Endothelial cell of umbilical vein (primary cell): Measurements from ENCODE around the gene COL20A1. TPM values are rescaled to one million over a fixed set of nuclear protein-coding genes. Genes with fewer than 3 reads are reported as not detected.

Source experiments
- BruUV-seq: library from RNA; stranded (reverse); fragments of 400-500 nt; replicated peaks from 2 replicates; lab custom pipeline; 2021; lab: Mats Ljungman, UMichigan
- CTCF ChIA-PET: fragments of 300-600, 350-600 bp; sonication (Branson Sonifier 250); formaldehyde crosslinking; loops from one replicate; lab custom pipeline; 2021; ENCODE audit warnings: antibody characterized with exemption, inconsistent platforms; lab: Charles Lee
- POLR2A ChIA-PET: fragments of 300-600, 350-600 bp; sonication (Branson Sonifier 250); formaldehyde crosslinking; loops from one replicate; lab custom pipeline; 2021; ENCODE audit warnings: antibody characterized with exemption, inconsistent platforms; lab: Charles Lee
- DNase-seq: peaks from one replicate; pipeline ENCODE4 v3.0.0-alpha.2; 2011; ENCODE audit warnings: low read depth, low spot score
- FAIRE-seq: peaks from 2 replicates; lab custom pipeline; 2011; peaks lifted over from hg19 to GRCh38; lab: Jason Lieb, UNC
- H2AFZ ChIP-seq: 2 replicates; pipeline ENCODE4 v1.6.0; 2012; ENCODE audit warnings: low read depth, low read length, control low read depth, inconsistent platforms
- H3K27ac ChIP-seq: 2 replicates; pipeline ENCODE4 v1.5.1; 2011; ENCODE audit warnings: low read depth, mild to moderate bottlenecking, control low read depth, low read length, moderate library complexity; ENCODE audit not compliant: insufficient read depth
- H3K27me3 ChIP-seq, 2 experiments: 2 replicates each; pipeline versions ENCODE4 v1.6.0 to v1.6.1; 2011; ENCODE audit warnings: low read length in 2 of 2, mixed read lengths in 1 of 2; ENCODE audit not compliant: control insufficient read depth in 2 of 2, insufficient read depth in 2 of 2
- H3K36me3 ChIP-seq, 2 experiments: 2 replicates in 1 of 2; 3 replicates in 1 of 2; pipeline ENCODE4 v1.5.1; 2011; ENCODE audit warnings: low read length in 2 of 2, mild to moderate bottlenecking in 1 of 2, moderate library complexity in 1 of 2; ENCODE audit not compliant: control insufficient read depth in 2 of 2, insufficient read depth in 2 of 2; ENCODE audit errors: extremely low read depth in 1 of 2
- H3K4me1 ChIP-seq: 3 replicates; pipeline ENCODE4 v1.5.1; 2011; ENCODE audit warnings: mild to moderate bottlenecking, low read length; ENCODE audit not compliant: control insufficient read depth, insufficient read depth; ENCODE audit errors: extremely low read depth
- H3K4me2 ChIP-seq: 2 replicates; pipeline ENCODE4 v1.6.1; 2011; ENCODE audit warnings: low read length, control low read depth, mixed read lengths; ENCODE audit not compliant: insufficient read depth
- H3K4me3 ChIP-seq, 3 experiments: fragments of 200-600 bp in 1 of 3; sonication (generic), shearing (Covaris generic) in 1 of 3; replicated peaks in 1 of 3; 2 replicates each; pipeline ENCODE4 v1.5.1; 2011 to 2016; ENCODE audit warnings: control low read depth in 3 of 3, low read length in 3 of 3, mild to moderate bottlenecking in 2 of 3, inconsistent platforms in 1 of 3, low read depth in 1 of 3, moderate library complexity in 1 of 3; ENCODE audit not compliant: insufficient read depth in 1 of 3
- H3K79me2 ChIP-seq: 2 replicates; pipeline ENCODE4 v1.6.0; 2012; ENCODE audit warnings: low read length, inconsistent platforms; ENCODE audit not compliant: control insufficient read depth, insufficient read depth
- H3K9ac ChIP-seq: replicated peaks from 2 replicates; pipeline ENCODE3; 2011; ENCODE audit warnings: low read length, control low read depth; ENCODE audit not compliant: insufficient read depth; ENCODE audit errors: extremely low read depth
- H3K9me1 ChIP-seq: replicated peaks from 3 replicates; pipeline ENCODE4 v1.6.0; 2011; ENCODE audit warnings: mild to moderate bottlenecking, low read length; ENCODE audit not compliant: control insufficient read depth, insufficient read depth; ENCODE audit errors: extremely low read depth
- H3K9me3 ChIP-seq: replicated peaks from 2 replicates; pipeline ENCODE4 v1.5.1; 2012; ENCODE audit warnings: low read length, inconsistent platforms; ENCODE audit not compliant: control insufficient read depth, insufficient read depth
- H4K20me1 ChIP-seq: replicated peaks from 2 replicates; pipeline ENCODE3; 2011; ENCODE audit warnings: mild to moderate bottlenecking, low read length; ENCODE audit not compliant: control insufficient read depth, insufficient read depth; ENCODE audit errors: extremely low read depth
- EZH2 ChIP-seq: IDR thresholded peaks from 2 replicates; pipeline ENCODE4 v1.6.1; 2012; ENCODE audit warnings: borderline replicate concordance, low read depth, mild to moderate bottlenecking, moderate library complexity, low read length, inconsistent platforms; ENCODE audit not compliant: severe bottlenecking
- FOS ChIP-seq: IDR thresholded peaks from 2 replicates; pipeline ENCODE4 v1.6.1; 2011; ENCODE audit warnings: mild to moderate bottlenecking, low read length, moderate library complexity, borderline replicate concordance; ENCODE audit not compliant: insufficient read depth
- GATA2 ChIP-seq: IDR thresholded peaks from 2 replicates; pipeline ENCODE4 v1.7.0; 2011; ENCODE audit warnings: low read depth, mild to moderate bottlenecking, moderate library complexity, mixed read lengths, low read length; ENCODE audit not compliant: insufficient read length, insufficient read depth
- JUN ChIP-seq: IDR thresholded peaks from 2 replicates; pipeline ENCODE4 v1.6.1; 2011; ENCODE audit warnings: borderline replicate concordance, low read depth; ENCODE audit not compliant: insufficient read length, insufficient read depth
- MYC ChIP-seq: IDR thresholded peaks from one replicate; pipeline ENCODE4 v1.6.1; 2011; ENCODE audit warnings: mild to moderate bottlenecking, low read depth, low read length
- POLR2A ChIP-seq: IDR thresholded peaks from 2 replicates; pipeline ENCODE4 v1.6.1; 2012; ENCODE audit warnings: low read depth, mild to moderate bottlenecking, control low read depth, low read length
- POLR2AphosphoS5 ChIP-seq: IDR thresholded peaks from 2 replicates; pipeline ENCODE4 v1.6.1; 2012; ENCODE audit warnings: low read depth, mild to moderate bottlenecking, control low read depth, low read length, moderate library complexity; ENCODE audit not compliant: insufficient read depth
- dilution Hi-C: fragments of 300-500 bp; cut with MboI; formaldehyde crosslinking; loops from one replicate; pipeline ENCODE4 v1.15.0; 2019; ENCODE audit warnings: low sequenced_read_pairs; ENCODE audit not compliant: extremely low pct_ligation_motif_present
- intact Hi-C: fragments of 100-400 bp; cut with micrococcal nuclease; formaldehyde crosslinking; loops from one replicate; pipeline ENCODE4 v1.10.0; 2022
- polyA plus RNA-seq, 4 experiments: library from polyadenylated mRNA; depleted of rRNA in 3 of 4; stranded (reverse) in 3 of 4; unstranded in 1 of 4; fragments of >200 nt; gene quantifications; 2 replicates each; pipeline versions ENCODE4 v1.2.1 to v1.2.3, GENCODE V29; 2011 to 2012; ENCODE audit warnings: missing spikeins in 1 of 4
- total RNA-seq: library from RNA; stranded (reverse); gene quantifications from 2 replicates; pipeline ENCODE4 v1.2.3, GENCODE V29; 2021
- TF ChIP-seq, protein P1 (sequence below): IDR thresholded peaks from 2 replicates; pipeline ENCODE4 v1.6.1; 2011; ENCODE audit not compliant: insufficient read depth, insufficient read length
- TF ChIP-seq, protein P2 (sequence below), 2 donors: IDR thresholded peaks; 1 replicate in 1 of 2; 2 replicates in 1 of 2; pipeline ENCODE4 v1.5.1; 2011; ENCODE audit warnings: low read length in 2 of 2, mild to moderate bottlenecking in 2 of 2, moderate library complexity in 2 of 2, control low read depth in 1 of 2, inconsistent platforms in 1 of 2, low read depth in 1 of 2; ENCODE audit not compliant: insufficient read depth in 1 of 2; ENCODE audit errors: extremely low read depth in 1 of 2

COL20A1 gene
- total and polyA plus RNA-seq, 2 donors (not counting 3 experiments of a cell fraction or from before 2014, with no cell fraction given) = not detected

DNA sequence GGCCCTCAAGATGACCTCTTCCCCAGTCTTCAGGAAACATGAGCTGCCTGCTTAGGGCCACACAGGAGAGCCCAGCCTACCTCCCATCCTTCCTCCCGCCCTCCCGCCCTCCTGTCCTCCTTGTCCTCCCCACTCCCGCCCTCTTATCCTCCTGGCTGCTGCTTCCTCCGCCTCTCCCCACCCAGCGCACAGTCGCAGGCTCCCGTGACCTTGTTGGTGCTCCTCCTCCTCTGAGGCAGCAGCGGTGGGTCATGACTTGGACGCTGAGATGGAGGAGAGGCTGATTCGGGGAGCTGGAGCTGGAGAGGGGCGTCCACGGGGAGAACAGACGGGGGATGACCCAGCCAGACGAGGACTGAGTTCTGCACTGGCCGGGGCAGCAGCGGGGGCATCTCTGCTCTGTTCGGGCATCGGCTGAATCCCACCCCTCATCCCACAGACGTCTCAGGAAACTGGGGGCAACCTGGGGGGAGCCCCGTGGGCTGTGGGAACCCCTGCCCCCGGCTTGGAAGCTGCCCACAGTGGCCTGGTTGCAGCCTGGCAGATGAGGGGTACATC, 35.8 kb downstream of the COL20A1 start:
- ChIA-PET POLR2A (no interaction called here), CTCF (interaction anchor here (1.0 to 1.7 kb wide), 3 partner anchors 19 to 52 kb away, joined by 3 to 6 read pairs (median 4); no protein-coding TSS in a partner anchor)
- TF ChIP-seq MYC (no peak), FOS (no peak), JUN (no peak), EZH2 (no peak), POLR2A (no peak), POLR2AphosphoS5 (no peak), GATA2 (no peak)
- TF ChIP-seq, protein P1, sequence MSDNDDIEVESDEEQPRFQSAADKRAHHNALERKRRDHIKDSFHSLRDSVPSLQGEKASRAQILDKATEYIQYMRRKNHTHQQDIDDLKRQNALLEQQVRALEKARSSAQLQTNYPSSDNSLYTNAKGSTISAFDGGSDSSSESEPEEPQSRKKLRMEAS = no peak
- TF ChIP-seq, protein P2, sequence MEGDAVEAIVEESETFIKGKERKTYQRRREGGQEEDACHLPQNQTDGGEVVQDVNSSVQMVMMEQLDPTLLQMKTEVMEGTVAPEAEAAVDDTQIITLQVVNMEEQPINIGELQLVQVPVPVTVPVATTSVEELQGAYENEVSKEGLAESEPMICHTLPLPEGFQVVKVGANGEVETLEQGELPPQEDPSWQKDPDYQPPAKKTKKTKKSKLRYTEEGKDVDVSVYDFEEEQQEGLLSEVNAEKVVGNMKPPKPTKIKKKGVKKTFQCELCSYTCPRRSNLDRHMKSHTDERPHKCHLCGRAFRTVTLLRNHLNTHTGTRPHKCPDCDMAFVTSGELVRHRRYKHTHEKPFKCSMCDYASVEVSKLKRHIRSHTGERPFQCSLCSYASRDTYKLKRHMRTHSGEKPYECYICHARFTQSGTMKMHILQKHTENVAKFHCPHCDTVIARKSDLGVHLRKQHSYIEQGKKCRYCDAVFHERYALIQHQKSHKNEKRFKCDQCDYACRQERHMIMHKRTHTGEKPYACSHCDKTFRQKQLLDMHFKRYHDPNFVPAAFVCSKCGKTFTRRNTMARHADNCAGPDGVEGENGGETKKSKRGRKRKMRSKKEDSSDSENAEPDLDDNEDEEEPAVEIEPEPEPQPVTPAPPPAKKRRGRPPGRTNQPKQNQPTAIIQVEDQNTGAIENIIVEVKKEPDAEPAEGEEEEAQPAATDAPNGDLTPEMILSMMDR (IDR thresholded peaks at IDR 0.05; ENCODE audit: extremely low read depth in 1 of 2, insufficient read depth in 1 of 2, low read depth in 1 of 2, low read length in 2 of 2) = no peak
- no TSS peak for BruUV-seq
- dilution Hi-C loops = no loop called here
- Histone ChIP-seq H3K4me3 (no peak overlapping the region), H3K9me1 (no peaks in the 10 kb centered on the region), H3K27ac (no peak overlapping the region), H3K27me3 (peaks cover 0 to 3% of the 10 kb centered on the region in 2 experiments), H2AFZ (no peak overlapping the region), H3K9me3 (no peaks in the 10 kb centered on the region), H3K9ac (no peak overlapping the region), H3K4me2 (no peak overlapping the region), H3K79me2 (no peaks in the 10 kb centered on the region), H4K20me1 (no peaks in the 10 kb centered on the region), H3K4me1 (no peaks in the 10 kb centered on the region), H3K36me3 (no peaks in the 10 kb centered on the region)
- FAIRE-seq (no peak), DNase-seq (no peak)
- intact Hi-C loops = no loop called here
